HepG2 (cell line): ENCODE results near the gene CRIM1. TPM values are rescaled to one million over a fixed set of nuclear protein-coding genes. Genes with fewer than 3 reads are reported as not detected.

ENCODE experiments used
- ATAC-seq: fragments of 200-7000 bp; cut with Tn5 transposase; 3 replicates; pipeline ENCODE4 v1.9.1; 2020; ENCODE audit warnings: mild to moderate bottlenecking, moderate library complexity
- BruUV-seq: library from RNA; stranded (reverse); fragments of 400-500 nt; replicated peaks from 2 replicates; lab custom pipeline; 2021; lab: Mats Ljungman, UMichigan
- CTCF ChIA-PET: fragments of 300-600 bp; formaldehyde crosslinking; extraction: SDS; loops from one replicate; lab custom pipeline; 2021; ENCODE audit warnings: low total read pairs, inconsistent platforms, low intra/inter-chr PET ratio; lab: Yijun Ruan, JAX
- POLR2A ChIA-PET: fragments of 350-600 bp; sonication (Branson Sonifier 250); formaldehyde crosslinking; loops from one replicate; lab custom pipeline; 2020; ENCODE audit warnings: antibody characterized with exemption, inconsistent platforms; lab: Yijun Ruan, JAX
- DNase-seq: peaks from one replicate; pipeline ENCODE4 v3.0.0-alpha.2; 2015; ENCODE audit warnings: low spot score
- FAIRE-seq: peaks from 3 replicates; lab custom pipeline; 2011; peaks lifted over from hg19 to GRCh38; lab: Jason Lieb, UNC
- H2AFZ ChIP-seq: one replicate; pipeline ENCODE4 v1.6.1; 2011; ENCODE audit warnings: low read length, inconsistent platforms
- H3K27ac ChIP-seq: fragments of 300-600 bp; 3 replicates; pipeline ENCODE4 v1.8.0; 2011; ENCODE audit warnings: mixed run types, mild to moderate bottlenecking, mixed read lengths, low read length, inconsistent platforms; ENCODE audit not compliant: insufficient read depth; ENCODE audit errors: extremely low read length
- H3K27me3 ChIP-seq, 2 experiments: fragments of 200-600 bp in 1 of 2; 2 replicates in 1 of 2; 3 replicates in 1 of 2; pipeline versions ENCODE4 v1.6.0 to v1.8.0; 2011; ENCODE audit warnings: low read length in 2 of 2, mild to moderate bottlenecking in 2 of 2, moderate library complexity in 2 of 2, inconsistent platforms in 1 of 2; ENCODE audit not compliant: insufficient read depth in 2 of 2, control insufficient read depth in 1 of 2
- H3K36me3 ChIP-seq, 2 experiments: fragments of 200-600 bp in 1 of 2; replicated peaks in 1 of 2; 2 replicates in 1 of 2; 3 replicates in 1 of 2; pipeline versions ENCODE4 v1.5.1 to v1.8.0; 2011; ENCODE audit warnings: low read length in 2 of 2, inconsistent platforms in 1 of 2; ENCODE audit not compliant: insufficient read depth in 2 of 2, control insufficient read depth in 1 of 2
- H3K4me1 ChIP-seq: 2 replicates; pipeline ENCODE4 v1.5.1; 2012; ENCODE audit warnings: low read length, inconsistent platforms; ENCODE audit not compliant: insufficient read depth
- H3K4me2 ChIP-seq: 2 replicates; pipeline ENCODE4 v1.6.0; 2011; ENCODE audit warnings: low read depth, low read length, inconsistent platforms
- H3K4me3 ChIP-seq, 3 experiments: fragments of 200-600 bp in 1 of 3; sonication (generic), shearing (Covaris generic) in 1 of 3; replicated peaks in 1 of 3; 2 replicates each; pipeline ENCODE4 v1.5.1; 2011 to 2016; ENCODE audit warnings: low read length in 3 of 3, inconsistent platforms in 2 of 3, low read depth in 2 of 3, mild to moderate bottlenecking in 2 of 3, control low read depth in 1 of 3, mixed read lengths in 1 of 3; ENCODE audit not compliant: insufficient read depth in 1 of 3
- H3K79me2 ChIP-seq: one replicate; pipeline ENCODE4 v1.6.1; 2011; ENCODE audit warnings: low read length, inconsistent platforms; ENCODE audit not compliant: insufficient read depth
- H3K9ac ChIP-seq: 2 replicates; pipeline ENCODE4 v1.6.0; 2011; ENCODE audit warnings: mild to moderate bottlenecking, low read depth, low read length, inconsistent platforms; ENCODE audit not compliant: insufficient read depth
- H3K9me3 ChIP-seq: 2 replicates; pipeline ENCODE4 v1.5.1; 2012; ENCODE audit warnings: mild to moderate bottlenecking, low read length
- H4K20me1 ChIP-seq: 2 replicates; pipeline ENCODE4 v1.6.0; 2011; ENCODE audit warnings: inconsistent platforms, mild to moderate bottlenecking, low read length, moderate library complexity; ENCODE audit not compliant: insufficient read depth
- CCDC6 ChIP-seq: sonication (generic); formaldehyde crosslinking; IDR thresholded peaks from 2 replicates; pipeline ENCODE4 v1.8.1; 2022; ENCODE audit warnings: mild to moderate bottlenecking, missing genetic modification reagents, moderate library complexity
- CHD2 ChIP-seq: IDR thresholded peaks from 2 replicates; pipeline ENCODE4 v1.6.1; 2011; ENCODE audit warnings: low read depth, low read length, improper control_type of control experiment
- HES4 ChIP-seq: sonication (generic); formaldehyde crosslinking; IDR thresholded peaks from 2 replicates; pipeline ENCODE4 v1.9.0; 2021; ENCODE audit warnings: mild to moderate bottlenecking, missing genetic modification reagents, borderline replicate concordance
- NCOR1 ChIP-seq: fragments of 200-600 bp; sonication (generic); IDR thresholded peaks from 2 replicates; pipeline ENCODE4 v1.7.0; 2017; ENCODE audit warnings: antibody characterized with exemption, low read length, borderline replicate concordance
- SPEN ChIP-seq: sonication (generic); formaldehyde crosslinking; IDR thresholded peaks from 2 replicates; pipeline ENCODE4 v1.5.1; 2020; ENCODE audit warnings: low read depth, mild to moderate bottlenecking, missing genetic modification reagents
- ZNF160 ChIP-seq: sonication (generic); formaldehyde crosslinking; IDR thresholded peaks from 2 replicates; pipeline ENCODE4 v1.8.0; 2022; ENCODE audit warnings: mild to moderate bottlenecking, inconsistent platforms, missing genetic modification reagents
- ZNF207 ChIP-seq: fragments of 450-650 bp; IDR thresholded peaks from 2 replicates; pipeline ENCODE4 v1.6.1; 2016; ENCODE audit warnings: antibody characterized with exemption, borderline replicate concordance
- ZNF235 ChIP-seq: sonication (generic); formaldehyde crosslinking; IDR thresholded peaks from 2 replicates; pipeline ENCODE4 v1.8.1; 2023; ENCODE audit warnings: mild to moderate bottlenecking, missing genetic modification reagents, borderline replicate concordance
- ZNF644 ChIP-seq: IDR thresholded peaks from 2 replicates; pipeline ENCODE4 v1.6.1; 2016; ENCODE audit warnings: low read depth
- WGBS: methylation state at CpG from one replicate; pipeline ENCODE4 v1.1.6; 2017; ENCODE audit warnings: low lambda C conversion rate; 5-methylcytosine and 5-hydroxymethylcytosine counted together
- in situ Hi-C: cut with HindIII; loops from 2 replicates; pipeline ENCODE4 v1.10.0; 2017; ENCODE audit warnings: low pct_unique_long_range_greater_than_20kb; ENCODE audit not compliant: extremely low pct_ligation_motif_present
- intact Hi-C: fragments of 100-400 bp; cut with micrococcal nuclease; formaldehyde crosslinking; loops from one replicate; pipeline ENCODE4 v1.10.0; 2022; ENCODE audit not compliant: unreplicated experiment
- polyA plus RNA-seq, 8 experiments: library from polyadenylated mRNA; depleted of rRNA in 3 of 8; stranded (reverse) in 7 of 8; unstranded in 1 of 8; fragments of >200 nt; fragmentation: Illumina TruSeq in 4 of 8; extraction: Trizol in 4 of 8; gene quantifications; 2 replicates each; pipeline versions ENCODE4 v1.2.1 to v1.2.3, GENCODE V29; 2011 to 2016; ENCODE audit warnings: low read depth in 4 of 8, missing spikeins in 1 of 8, mixed read lengths in 1 of 8; ENCODE audit not compliant: insufficient read depth in 1 of 8
- total RNA-seq, 5 experiments: library from RNA; depleted of rRNA; stranded (reverse); fragments of >200 nt; fragmentation: Illumina TruSeq; extraction: Trizol; gene quantifications; 2 replicates each; pipeline ENCODE4 v1.2.3, GENCODE V29; 2016; ENCODE audit warnings: low read depth in 1 of 5
- TF ChIP-seq, protein P1 (sequence below): sonication (generic); formaldehyde crosslinking; conservative IDR thresholded peaks from 2 replicates; pipeline ENCODE4 v1.4.0; 2020; ENCODE audit warnings: missing genetic modification reagents
- TF ChIP-seq, protein P2 (sequence below): sonication (generic); formaldehyde crosslinking; IDR thresholded peaks from 2 replicates; pipeline ENCODE4 v1.4.0; 2020; ENCODE audit warnings: missing genetic modification reagents, borderline replicate concordance
- TF ChIP-seq, protein P3 (sequence below): sonication (generic); formaldehyde crosslinking; IDR thresholded peaks from 2 replicates; pipeline ENCODE4 v1.5.0; 2020; ENCODE audit warnings: mild to moderate bottlenecking, missing genetic modification reagents

Gene CRIM1
- total and polyA plus RNA-seq, 2 of the 13 experiments (the other 11 are each of a cell fraction or from before 2014, with no cell fraction given) = 39.1 to 69.9 TPM

DNA sequence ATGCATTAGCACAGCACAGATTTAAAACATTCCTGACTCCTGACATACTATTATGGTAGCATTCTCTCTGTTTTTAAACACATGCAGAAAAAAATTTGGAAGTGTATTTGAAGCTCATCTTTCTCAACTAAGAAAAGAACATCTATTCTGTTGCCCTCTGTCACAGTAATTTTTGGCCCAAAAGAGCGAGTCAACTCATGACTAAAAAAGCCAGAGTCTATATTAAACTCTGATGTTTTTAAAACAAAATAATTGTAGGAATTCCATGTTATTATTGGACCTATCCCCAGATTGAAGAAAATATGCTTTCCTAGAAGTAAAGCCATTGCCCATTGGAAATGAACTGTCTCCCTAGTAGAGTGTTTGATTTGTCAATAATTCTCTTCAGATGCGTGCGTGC, 96.7 kb downstream of the CRIM1 start:
- DNase-seq (no peak), FAIRE-seq (no peak), ATAC-seq (no peak)
- no peaks in the 10 kb centered on the region for H3K27me3 ChIP-seq
- peaks cover 7% of the 10 kb centered on the region for H3K79me2 ChIP-seq
- H3K4me2 ChIP-seq = no peak overlapping the region
- no TSS peak for BruUV-seq
- in situ Hi-C loops (no loop called here), intact Hi-C loops (loop anchor here (2.0 to 5.0 kb wide), 2 partner anchors 19 to 40 kb away; no protein-coding TSS in a partner anchor)
- ChIA-PET CTCF (no interaction called here), POLR2A (interaction anchor here (0.7 to 1.0 kb wide), 2 partner anchors 19 to 97 kb away, joined by 3 read pairs; no protein-coding TSS in a partner anchor)
- no peak overlapping the region for H2AFZ ChIP-seq
- no peaks in the 10 kb centered on the region for H3K9me3 ChIP-seq
- TF ChIP-seq SPEN (CRISPR knock-in tag) (no peak), CHD2 (no peak), HES4 (CRISPR knock-in tag) (no peak), NCOR1 (no peak), CCDC6 (CRISPR knock-in tag) (no peak), ZNF235 (no peak), ZNF160 (CRISPR knock-in tag) (no peak), ZNF207 (no peak), ZNF644 (CRISPR knock-in tag) (no peak)
- TF ChIP-seq, protein P1, sequence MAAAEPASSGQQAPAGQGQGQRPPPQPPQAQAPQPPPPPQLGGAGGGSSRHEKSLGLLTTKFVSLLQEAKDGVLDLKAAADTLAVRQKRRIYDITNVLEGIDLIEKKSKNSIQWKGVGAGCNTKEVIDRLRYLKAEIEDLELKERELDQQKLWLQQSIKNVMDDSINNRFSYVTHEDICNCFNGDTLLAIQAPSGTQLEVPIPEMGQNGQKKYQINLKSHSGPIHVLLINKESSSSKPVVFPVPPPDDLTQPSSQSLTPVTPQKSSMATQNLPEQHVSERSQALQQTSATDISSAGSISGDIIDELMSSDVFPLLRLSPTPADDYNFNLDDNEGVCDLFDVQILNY (CRISPR knock-in tag) = no peak
- TF ChIP-seq, protein P2, sequence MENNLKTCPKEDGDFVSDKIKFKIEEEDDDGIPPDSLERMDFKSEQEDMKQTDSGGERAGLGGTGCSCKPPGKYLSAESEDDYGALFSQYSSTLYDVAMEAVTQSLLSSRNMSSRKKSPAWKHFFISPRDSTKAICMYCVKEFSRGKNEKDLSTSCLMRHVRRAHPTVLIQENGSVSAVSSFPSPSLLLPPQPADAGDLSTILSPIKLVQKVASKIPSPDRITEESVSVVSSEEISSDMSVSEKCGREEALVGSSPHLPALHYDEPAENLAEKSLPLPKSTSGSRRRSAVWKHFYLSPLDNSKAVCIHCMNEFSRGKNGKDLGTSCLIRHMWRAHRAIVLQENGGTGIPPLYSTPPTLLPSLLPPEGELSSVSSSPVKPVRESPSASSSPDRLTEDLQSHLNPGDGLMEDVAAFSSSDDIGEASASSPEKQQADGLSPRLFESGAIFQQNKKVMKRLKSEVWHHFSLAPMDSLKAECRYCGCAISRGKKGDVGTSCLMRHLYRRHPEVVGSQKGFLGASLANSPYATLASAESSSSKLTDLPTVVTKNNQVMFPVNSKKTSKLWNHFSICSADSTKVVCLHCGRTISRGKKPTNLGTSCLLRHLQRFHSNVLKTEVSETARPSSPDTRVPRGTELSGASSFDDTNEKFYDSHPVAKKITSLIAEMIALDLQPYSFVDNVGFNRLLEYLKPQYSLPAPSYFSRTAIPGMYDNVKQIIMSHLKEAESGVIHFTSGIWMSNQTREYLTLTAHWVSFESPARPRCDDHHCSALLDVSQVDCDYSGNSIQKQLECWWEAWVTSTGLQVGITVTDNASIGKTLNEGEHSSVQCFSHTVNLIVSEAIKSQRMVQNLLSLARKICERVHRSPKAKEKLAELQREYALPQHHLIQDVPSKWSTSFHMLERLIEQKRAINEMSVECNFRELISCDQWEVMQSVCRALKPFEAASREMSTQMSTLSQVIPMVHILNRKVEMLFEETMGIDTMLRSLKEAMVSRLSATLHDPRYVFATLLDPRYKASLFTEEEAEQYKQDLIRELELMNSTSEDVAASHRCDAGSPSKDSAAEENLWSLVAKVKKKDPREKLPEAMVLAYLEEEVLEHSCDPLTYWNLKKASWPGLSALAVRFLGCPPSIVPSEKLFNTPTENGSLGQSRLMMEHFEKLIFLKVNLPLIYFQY (CRISPR knock-in tag) = no peak
- TF ChIP-seq, protein P3, sequence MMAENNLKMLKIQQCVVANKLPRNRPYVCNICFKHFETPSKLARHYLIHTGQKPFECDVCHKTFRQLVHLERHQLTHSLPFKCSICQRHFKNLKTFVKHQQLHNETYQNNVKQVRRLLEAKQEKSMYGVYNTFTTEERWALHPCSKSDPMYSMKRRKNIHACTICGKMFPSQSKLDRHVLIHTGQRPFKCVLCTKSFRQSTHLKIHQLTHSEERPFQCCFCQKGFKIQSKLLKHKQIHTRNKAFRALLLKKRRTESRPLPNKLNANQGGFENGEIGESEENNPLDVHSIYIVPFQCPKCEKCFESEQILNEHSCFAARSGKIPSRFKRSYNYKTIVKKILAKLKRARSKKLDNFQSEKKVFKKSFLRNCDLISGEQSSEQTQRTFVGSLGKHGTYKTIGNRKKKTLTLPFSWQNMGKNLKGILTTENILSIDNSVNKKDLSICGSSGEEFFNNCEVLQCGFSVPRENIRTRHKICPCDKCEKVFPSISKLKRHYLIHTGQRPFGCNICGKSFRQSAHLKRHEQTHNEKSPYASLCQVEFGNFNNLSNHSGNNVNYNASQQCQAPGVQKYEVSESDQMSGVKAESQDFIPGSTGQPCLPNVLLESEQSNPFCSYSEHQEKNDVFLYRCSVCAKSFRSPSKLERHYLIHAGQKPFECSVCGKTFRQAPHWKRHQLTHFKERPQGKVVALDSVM (CRISPR knock-in tag) = no peak
- WGBS = 96% methylated on average over 3 of the region's 3 CpGs
- H4K20me1 ChIP-seq = peaks cover 8% of the 10 kb centered on the region; the same call in 1 of the 2 replicates
- H3K36me3 ChIP-seq = peaks cover 30 to 67% of the 10 kb centered on the region in 2 experiments
- H3K4me3 ChIP-seq = no peak overlapping the region
- peaks cover 66% of the 10 kb centered on the region for H3K4me1 ChIP-seq
- no peak overlapping the region for H3K9ac ChIP-seq
- no peak overlapping the region for H3K27ac ChIP-seq
